A549 (cell line): ENCODE measurements around the gene COL8A1. TPM values are rescaled to one million over a fixed set of nuclear protein-coding genes. Genes with fewer than 3 reads are reported as not detected.
A peak's percentile ranks its signal among the peaks of the same experiment; 100 is the strongest.

Experiments used
- ATAC-seq, 2 experiments: fragments of 200-7000 bp in 1 of 2; fragments of >200 bp in 1 of 2; cut with Nextera tagmentation in 1 of 2; cut with Tn5 transposase in 1 of 2; 3 replicates each; pipeline versions ENCODE4 v1.8.0 to v1.9.1; 2018 to 2020; ENCODE audit warnings: mild to moderate bottlenecking in 1 of 2, moderate library complexity in 1 of 2
- CTCF ChIA-PET: fragments of 300-600 bp; sonication (Branson Sonifier 250); formaldehyde crosslinking; extraction: SDS; loops from one replicate; lab custom pipeline; 2021; ENCODE audit warnings: antibody characterized with exemption, inconsistent platforms; lab: Yijun Ruan, JAX
- POLR2A ChIA-PET: fragments of 350-600 bp; formaldehyde crosslinking; extraction: SDS; loops from one replicate; lab custom pipeline; 2021; ENCODE audit warnings: antibody characterized with exemption, inconsistent platforms; lab: Yijun Ruan, JAX
- DNase-seq, 2 experiments: peaks; one replicate each; pipeline versions ENCODE4 v3.0.0 to v3.0.0-alpha.2; 2011 to 2016; ENCODE audit warnings: low read depth in 1 of 2, low spot score in 1 of 2
- FAIRE-seq: peaks from 2 replicates; lab custom pipeline; 2011; peaks lifted over from hg19 to GRCh38; lab: Jason Lieb, UNC
- H3K27ac ChIP-seq, 2 experiments: fragments of >200 bp; sonication (Bioruptor Twin); formaldehyde crosslinking; 3 replicates each; pipeline ENCODE4 v1.5.1; 2016 to 2017
- H3K4me1 ChIP-seq: fragments of >200 bp; sonication (Bioruptor Twin); formaldehyde crosslinking; 3 replicates; pipeline ENCODE4 v1.6.1; 2016
- H3K4me2 ChIP-seq: fragments of >200 bp; sonication (Bioruptor Twin); formaldehyde crosslinking; 3 replicates; pipeline ENCODE4 v1.6.1; 2016
- H3K4me3 ChIP-seq: fragments of >200 bp; sonication (Bioruptor Twin); formaldehyde crosslinking; 3 replicates; pipeline ENCODE4 v1.5.1; 2016
- H3K9me3 ChIP-seq: fragments of >200 bp; sonication (Bioruptor Twin); formaldehyde crosslinking; 3 replicates; pipeline ENCODE4 v1.6.1; 2016
- ATOH8 ChIP-seq: fragments of 250-450 bp; sonication (Bioruptor Pico); IDR thresholded peaks from 2 replicates; pipeline ENCODE4 v1.5.0; 2020; ENCODE audit warnings: low read depth, mild to moderate bottlenecking, moderate library complexity
- CHD4 ChIP-seq: fragments of 200-600 bp; sonication (generic); IDR thresholded peaks from 2 replicates; pipeline ENCODE4 v1.6.1; 2016; ENCODE audit warnings: antibody characterized with exemption, mild to moderate bottlenecking, borderline replicate concordance
- E2F6 ChIP-seq: IDR thresholded peaks from 2 replicates; pipeline ENCODE4 v1.6.1; 2012; ENCODE audit warnings: low read depth, borderline replicate concordance
- ELK1 ChIP-seq: fragments of 150-350 bp; IDR thresholded peaks from 2 replicates; pipeline ENCODE4 v1.6.1; 2014; ENCODE audit warnings: low read depth, mild to moderate bottlenecking, low read length
- HDAC2 ChIP-seq: fragments of 200-600 bp; sonication (generic); IDR thresholded peaks from 2 replicates; pipeline ENCODE4 v1.6.1; 2016
- HES2 ChIP-seq: fragments of >200 bp; sonication (Bioruptor Twin); formaldehyde crosslinking; IDR thresholded peaks from 2 replicates; pipeline ENCODE4 v1.6.1; 2016
- JUNB ChIP-seq: fragments of >200 bp; sonication (Bioruptor Twin); formaldehyde crosslinking; IDR thresholded peaks from 2 replicates; pipeline ENCODE4 v1.6.1; 2016
- KDM1A ChIP-seq: fragments of 200-600 bp; sonication (generic); IDR thresholded peaks from 2 replicates; pipeline ENCODE4 v1.6.1; 2016; ENCODE audit warnings: low read depth, mild to moderate bottlenecking
- MAX ChIP-seq: IDR thresholded peaks from 2 replicates; pipeline ENCODE4 v1.6.1; 2012
- MYC ChIP-seq: IDR thresholded peaks from 2 replicates; pipeline ENCODE4 v1.6.1; 2012; ENCODE audit warnings: mild to moderate bottlenecking, inconsistent platforms, low read length, improper control_type of control experiment, borderline replicate concordance
- NFE2L2 ChIP-seq: fragments of 150-350 bp; conservative IDR thresholded peaks from 2 replicates; pipeline ENCODE4 v1.6.1; 2014; ENCODE audit warnings: low read length
- NPAS2 ChIP-seq: fragments of 250-450 bp; sonication (Bioruptor Pico); IDR thresholded peaks from 2 replicates; pipeline ENCODE4 v1.8.0; 2022; ENCODE audit warnings: mild to moderate bottlenecking, moderate library complexity, borderline replicate concordance
- PHF8 ChIP-seq: fragments of 200-600 bp; sonication (generic); IDR thresholded peaks from 2 replicates; pipeline ENCODE4 v1.6.1; 2016; ENCODE audit warnings: low read depth, mild to moderate bottlenecking, antibody characterized with exemption, moderate library complexity, borderline replicate concordance
- POLR2AphosphoS2 ChIP-seq: conservative IDR thresholded peaks from 2 replicates; pipeline ENCODE4 v1.6.1; 2012; ENCODE audit warnings: low read length, improper control_type of control experiment, inconsistent platforms
- RAD21 ChIP-seq, 2 experiments: fragments of >200 bp in 1 of 2; sonication (Bioruptor Twin) in 1 of 2; formaldehyde crosslinking in 1 of 2; IDR thresholded peaks in 1 of 2; conservative IDR thresholded peaks in 1 of 2; 2 replicates in 1 of 2; 3 replicates in 1 of 2; pipeline ENCODE4 v1.6.1; 2012 to 2018; ENCODE audit warnings: inconsistent platforms in 1 of 2
- RARB ChIP-seq: fragments of 250-450 bp; sonication (Bioruptor Pico); IDR thresholded peaks from 2 replicates; pipeline ENCODE4 v1.8.0; 2021; ENCODE audit warnings: mild to moderate bottlenecking, moderate library complexity
- SMC3 ChIP-seq: fragments of >200 bp; sonication (Bioruptor Twin); formaldehyde crosslinking; IDR thresholded peaks from 3 replicates; pipeline ENCODE4 v1.6.1; 2018; ENCODE audit warnings: inconsistent platforms
- TFCP2L1 ChIP-seq: fragments of 250-450 bp; sonication (Bioruptor Pico); IDR thresholded peaks from 2 replicates; pipeline ENCODE4 v1.5.0; 2021; ENCODE audit warnings: mild to moderate bottlenecking
- ZSCAN20 ChIP-seq: fragments of 250-450 bp; sonication (Bioruptor Pico); IDR thresholded peaks from 2 replicates; pipeline ENCODE4 v1.8.0; 2022; ENCODE audit warnings: mild to moderate bottlenecking, moderate library complexity
- WGBS: methylation state at CpG from one replicate; pipeline ENCODE4 v1.1.6; 2017; ENCODE audit errors: missing lambda C conversion rate; 5-methylcytosine and 5-hydroxymethylcytosine counted together
- polyA plus RNA-seq, 4 experiments: library from polyadenylated mRNA; depleted of rRNA in 3 of 4; stranded (reverse); fragments of >200 nt; fragmentation: RNase III in 1 of 4; extraction: RNeasy Plus Mini Kit Qiagen cat#74134 plus additional on column Dnase treatment in 1 of 4; gene quantifications; 2 replicates in 3 of 4; 3 replicates in 1 of 4; pipeline ENCODE4 v1.2.3, GENCODE V29; 2011 to 2017

Gene COL8A1
- polyA plus RNA-seq, 2 of the 4 experiments (the other 2 are of a cell fraction): not detected

GRCh38 chr3:99774467-99774866, 136.1 kb downstream of the COL8A1 start:
- DNase-seq (no peak), FAIRE-seq (no peak), ATAC-seq (peak in 1 of 2 experiments; percentile 52; a peak in 1 of 6 replicates)
- 4% methylated on average over 2 of the region's 2 CpGs for WGBS
- no peak overlapping the region for H3K4me3 ChIP-seq
- H3K4me1 ChIP-seq: no peaks in the 10 kb centered on the region
- no peak overlapping the region for H3K27ac ChIP-seq
- ChIA-PET CTCF (no interaction called here), POLR2A (no interaction called here)
- no peak for TF ChIP-seq NFE2L2
- H3K4me2 ChIP-seq: no peak overlapping the region
- no peaks in the 10 kb centered on the region for H3K9me3 ChIP-seq

GRCh38 chr3:99776516-99777209, 138.3 kb downstream of the COL8A1 start:
- FAIRE-seq (no peak), ATAC-seq (no peak)
- WGBS: 14% methylated on average over 5 of the region's 5 CpGs

GRCh38 chr3:99777210-99777549, 138.8 kb downstream of the COL8A1 start:
- ChIA-PET CTCF (interaction anchor here (0.6 to 0.9 kb wide), 2 partner anchors 13 to 131 kb away, joined by 4 to 6 read pairs; no protein-coding TSS in a partner anchor), POLR2A (no interaction called here)
- H3K4me3 ChIP-seq: no peak overlapping the region
- ATAC-seq: no peak
- 24% methylated on average over 2 of the region's 2 CpGs for WGBS
- no peak for DNase-seq
- H3K27ac ChIP-seq: no peak overlapping the region
- H3K4me2 ChIP-seq: no peak overlapping the region
- no peaks in the 10 kb centered on the region for H3K4me1 ChIP-seq
- H3K9me3 ChIP-seq: no peaks in the 10 kb centered on the region
- FAIRE-seq: no peak
- TF ChIP-seq TFCP2L1: no peak
- no peak for TF ChIP-seq MYC
- TF ChIP-seq CHD4: no peak
- no peak for TF ChIP-seq NPAS2 (CRISPR knock-in tag)
- TF ChIP-seq RARB (CRISPR knock-in tag): no peak
- no peak for TF ChIP-seq HDAC2

More at GRCh38 chr3:99776516-99777209, 138.3 kb downstream of the COL8A1 start:
- TF ChIP-seq ELK1 (no peak), CHD4 (no peak), SMC3 (no peak)
- TF ChIP-seq, all 56 proteins: peak for 0
- ChIA-PET CTCF (interaction anchor here (0.6 to 0.8 kb wide), 2 partner anchors 131 to 1175 kb away, joined by 3 to 4 read pairs; no protein-coding TSS in a partner anchor), POLR2A (no interaction called here)
- no peaks in the 10 kb centered on the region for H3K9me3 ChIP-seq
- no peak for DNase-seq
- H3K4me3 ChIP-seq: no peak overlapping the region
- no peaks in the 10 kb centered on the region for H3K4me1 ChIP-seq
- H3K27ac ChIP-seq: no peak overlapping the region
- H3K4me2 ChIP-seq: peak overlapping the region; percentile 23; the same call in 1 of the 3 replicates

GRCh38 chr3:99777708-99778107, 139.3 kb downstream of the COL8A1 start:
- Histone ChIP-seq H3K4me1 (no peaks in the 10 kb centered on the region), H3K9me3 (no peaks in the 10 kb centered on the region), H3K27ac (no peak overlapping the region), H3K4me3 (no peak overlapping the region), H3K4me2 (no peak overlapping the region)
- TF ChIP-seq ATOH8 (CRISPR knock-in tag) (no peak), RAD21 (conservative IDR thresholded peaks at IDR 0.05 in 1 of 2, IDR thresholded peaks at IDR 0.05 in 1 of 2) (no peak), HES2 (no peak), JUNB (no peak), POLR2AphosphoS2 (no peak), E2F6 (no peak), ZSCAN20 (CRISPR knock-in tag) (no peak), PHF8 (no peak), MAX (no peak), KDM1A (no peak)
- POLR2A ChIA-PET: no interaction called here
- CTCF ChIA-PET: interaction anchor here (0.8 to 0.9 kb wide), 2 partner anchors 10 to 13 kb away, joined by 3 to 6 read pairs; no protein-coding TSS in a partner anchor
- ATAC-seq (no peak), DNase-seq (no peak), FAIRE-seq (no peak)
- 24% methylated on average over 2 of the region's 2 CpGs for WGBS
